Stomach (tissue), 4 donors: ENCODE results near the gene CFAP107.

Experiments
- CTCF ChIP-seq, 7 experiments: fragments of 450-650 bp in 4 of 7; fragments of 200-600 bp in 3 of 7; sonication (generic) in 3 of 7; IDR thresholded peaks; one replicate each; pipeline ENCODE4 v1.5.1; 2016 to 2019; ENCODE audit warnings: antibody characterized with exemption in 7 of 7, control low read depth in 2 of 7, mild to moderate bottlenecking in 1 of 7
- POLR2A ChIP-seq, 4 donors: fragments of 450-650 bp; IDR thresholded peaks; one replicate each; pipeline ENCODE4 v1.6.1; 2016; ENCODE audit warnings: antibody characterized with exemption in 4 of 4, control low read depth in 2 of 4, mild to moderate bottlenecking in 1 of 4, moderate library complexity in 1 of 4

- TF ChIP-seq CTCF (IDR thresholded peaks at IDR 0.05) (no peak), POLR2A (IDR thresholded peaks at IDR 0.05) (no peak)
These were observed 27.4 kb downstream of the CFAP107 start, which contains the start of gene PRAMEF12 for GRCh38 chr1:12773438-12773837.
